Endometrium (tissue), 2 donors: ENCODE measurements around the gene CD37.

ENCODE experiments used
- FAIRE-seq: peaks from 2 replicates; lab custom pipeline; 2012; peaks lifted over from hg19 to GRCh38; lab: Jason Lieb, UNC
- donor health status: control.
- donor health status: control.

The CD37 gene

GRCh38 chr19:49383599-49383998, 48.4 kb downstream of the CD37 start:
- FAIRE-seq: no peak

GRCh38 chr19:49387936-49388372, 52.7 kb downstream of the CD37 start, which contains the start of gene KASH5:
TSS of gene KASH5 (plus strand) at chr19:49388249. CDS start at chr19:49390884, 2,635 bp downstream.
- no peak for FAIRE-seq

- no peak for FAIRE-seq
Observed at GRCh38 chr19:49389406-49389805, 54.2 kb downstream of the CD37 start.
